GM12892 (cell line): ENCODE results near the gene RFX4.
"Not testable (repeated sequence)": the region's sequence is repeated elsewhere in the genome, so short reads cannot be mapped to it uniquely, and the experiment has no call there.

ENCODE experiments used
- DNase-seq: peaks from one replicate; pipeline ENCODE4 v3.0.0; 2011; ENCODE audit not compliant: insufficient read length
- FAIRE-seq: peaks from 2 replicates; lab custom pipeline; 2011; peaks lifted over from hg19 to GRCh38; lab: Jason Lieb, UNC
- POLR2A ChIP-seq: IDR thresholded peaks from 2 replicates; pipeline ENCODE4 v1.6.1; 2011; ENCODE audit warnings: low read depth, low read length, control low read depth
- POLR2AphosphoS5 ChIP-seq: IDR thresholded peaks from 2 replicates; pipeline ENCODE4 v1.6.1; 2011; ENCODE audit warnings: low read depth, low read length, control low read depth
- TAF1 ChIP-seq: IDR thresholded peaks from 2 replicates; pipeline ENCODE4 v1.6.1; 2011; ENCODE audit warnings: low read depth, mild to moderate bottlenecking, control low read depth, low read length, borderline replicate concordance

RFX4 gene

GRCh38 chr12:106681210-106681609 lies 98.4 kb downstream of the RFX4 start:
- TF ChIP-seq POLR2AphosphoS5, result no peak
- TF ChIP-seq TAF1, result no peak
- TF ChIP-seq POLR2A, result no peak
- FAIRE-seq (no peak), DNase-seq (no peak)

- TF ChIP-seq TAF1 (no peak), POLR2A (no peak), POLR2AphosphoS5 (no peak)
- FAIRE-seq (no peak), DNase-seq (no peak)
Measured at GRCh38 chr12:106682594-106683234, 99.9 kb downstream of the RFX4 start.

DNA sequence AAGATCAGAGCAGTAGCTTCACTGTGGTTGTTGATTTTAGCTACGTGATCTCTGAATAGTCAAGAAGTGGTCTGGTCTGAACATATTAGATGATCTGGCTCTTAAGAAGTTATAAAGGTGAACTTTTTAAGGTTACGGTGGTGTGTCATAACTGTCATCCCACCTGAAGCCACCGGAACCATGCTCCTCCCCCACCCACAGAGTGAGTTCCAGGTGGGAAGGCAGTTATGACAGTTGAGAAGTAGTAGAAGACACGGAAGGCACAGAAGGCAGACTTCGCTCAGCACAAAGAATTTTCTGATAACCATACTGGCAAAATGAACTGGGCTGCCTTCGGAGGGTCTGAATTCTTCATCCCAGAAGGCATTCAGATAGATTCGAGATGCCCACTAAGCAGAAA lies 101.7 kb downstream of the RFX4 start:
- no peak for DNase-seq
- TF ChIP-seq TAF1 (no peak), POLR2AphosphoS5 (no peak), POLR2A (no peak)
- FAIRE-seq, result no peak

DNA sequence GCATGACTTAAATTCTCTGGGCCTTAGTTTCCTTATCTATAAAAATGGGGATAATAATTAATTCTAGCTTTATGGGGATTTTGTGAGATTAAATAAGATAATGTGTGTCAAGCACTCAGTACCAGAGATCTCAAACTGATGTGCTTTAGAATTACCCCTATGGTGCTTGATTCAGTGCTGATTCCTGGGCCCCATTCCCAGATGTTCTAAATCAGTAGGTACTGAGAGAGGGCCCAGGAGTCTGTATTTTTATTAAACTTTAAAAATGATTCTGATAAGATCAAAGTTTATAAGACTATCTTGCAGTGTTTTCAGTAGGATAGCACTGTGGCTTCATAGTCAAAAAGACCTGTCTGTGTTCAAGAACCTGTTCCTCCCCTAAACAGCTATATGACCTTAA lies 102.6 kb downstream of the RFX4 start:
- FAIRE-seq, result no peak
- no peak for DNase-seq
- TF ChIP-seq POLR2A (no peak), TAF1 (no peak), POLR2AphosphoS5 (no peak)

DNA sequence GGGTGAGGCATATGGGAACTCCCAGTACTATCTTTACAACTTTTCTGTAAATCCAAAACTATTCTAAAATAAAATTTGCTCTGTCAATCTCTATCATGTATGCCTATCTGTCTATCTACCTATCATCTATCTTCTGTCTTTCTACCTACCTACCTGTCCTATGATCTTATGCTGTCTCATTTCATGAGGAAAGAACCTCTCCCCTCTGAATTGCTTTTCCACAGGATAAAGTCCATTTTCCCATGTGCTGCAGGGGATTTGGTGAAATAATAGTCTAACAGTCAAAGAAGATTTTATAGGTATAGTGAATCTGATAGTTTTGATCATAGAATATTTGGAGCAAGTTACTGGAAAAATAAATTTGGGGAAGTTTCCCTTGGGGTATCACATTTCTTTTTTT lies 104.9 kb downstream of the RFX4 start:
- no peak for FAIRE-seq
- TF ChIP-seq POLR2AphosphoS5 (no peak), TAF1 (no peak), POLR2A (no peak)
- DNase-seq, result no peak

- no peak for FAIRE-seq
- TF ChIP-seq POLR2AphosphoS5 (no peak), TAF1 (no peak)
- DNase-seq, result no peak
Measured at GRCh38 chr12:106690569-106691305, 107.9 kb downstream of the RFX4 start.

DNA sequence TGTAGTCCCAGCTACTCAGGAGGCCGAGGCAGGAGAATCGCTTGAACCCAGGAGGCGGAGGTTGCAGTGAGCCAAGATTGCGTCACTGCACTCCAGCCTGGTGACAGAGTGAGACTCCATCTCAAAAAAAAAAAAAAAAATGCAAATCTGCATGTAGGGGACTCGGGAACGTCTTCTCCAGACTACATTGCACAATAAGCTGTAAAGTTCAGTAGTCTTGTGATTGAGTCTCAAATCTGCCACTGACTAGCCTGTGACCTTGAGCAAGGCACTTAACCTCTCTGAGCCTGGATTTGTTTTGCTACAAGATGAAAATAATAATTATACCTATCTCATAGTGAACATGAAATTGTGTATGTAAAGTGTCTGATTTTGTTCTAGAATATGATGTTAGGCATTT lies 109.2 kb downstream of the RFX4 start:
- not testable (repeated sequence) for DNase-seq, FAIRE-seq

DNA sequence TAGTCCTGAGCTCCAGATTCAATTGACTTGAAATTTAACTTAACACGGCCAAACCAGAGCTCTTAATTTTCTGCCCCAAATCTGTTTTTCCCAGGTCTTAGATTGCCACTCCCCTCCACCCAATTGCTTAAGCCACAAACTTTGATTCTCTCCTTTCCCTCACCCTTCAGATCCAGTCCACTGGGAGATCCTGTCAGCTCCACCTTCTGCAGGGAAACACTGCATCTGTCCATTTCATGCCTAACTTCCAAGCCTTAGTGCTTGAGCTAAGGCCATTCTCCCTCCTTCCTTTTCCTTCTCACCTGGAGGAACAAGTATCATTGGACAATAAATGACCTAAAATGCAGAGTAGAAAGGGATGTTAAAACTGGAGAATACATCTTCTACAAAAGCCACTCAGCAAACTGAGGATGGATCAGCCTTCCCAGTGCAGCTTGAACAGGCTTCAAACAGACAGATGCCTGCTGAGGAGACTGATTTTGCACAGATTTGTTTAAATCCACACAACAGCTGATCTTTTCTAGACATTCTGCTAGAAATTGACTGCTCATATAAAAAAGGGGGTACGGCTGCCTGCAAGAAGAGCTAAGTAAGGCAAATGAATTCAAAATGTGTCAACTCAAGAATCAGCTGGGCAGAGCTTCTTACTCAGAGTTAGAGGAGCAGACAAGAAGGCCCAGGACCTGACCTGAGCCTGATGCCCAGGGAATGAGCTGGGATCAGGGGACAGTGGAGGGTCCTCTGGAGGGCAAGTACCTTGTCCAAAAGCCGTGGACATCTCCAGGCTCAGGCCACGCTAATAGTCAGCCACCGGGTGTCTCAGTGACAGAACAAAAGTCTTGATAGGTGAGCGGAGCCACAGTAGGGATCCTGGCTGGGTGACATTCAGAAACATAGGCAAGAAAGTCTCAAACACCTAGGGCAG lies 110.4 kb downstream of the RFX4 start:
- no peak for FAIRE-seq
- no peak for DNase-seq
- TF ChIP-seq TAF1 (no peak), POLR2A (no peak), POLR2AphosphoS5 (no peak)

DNA sequence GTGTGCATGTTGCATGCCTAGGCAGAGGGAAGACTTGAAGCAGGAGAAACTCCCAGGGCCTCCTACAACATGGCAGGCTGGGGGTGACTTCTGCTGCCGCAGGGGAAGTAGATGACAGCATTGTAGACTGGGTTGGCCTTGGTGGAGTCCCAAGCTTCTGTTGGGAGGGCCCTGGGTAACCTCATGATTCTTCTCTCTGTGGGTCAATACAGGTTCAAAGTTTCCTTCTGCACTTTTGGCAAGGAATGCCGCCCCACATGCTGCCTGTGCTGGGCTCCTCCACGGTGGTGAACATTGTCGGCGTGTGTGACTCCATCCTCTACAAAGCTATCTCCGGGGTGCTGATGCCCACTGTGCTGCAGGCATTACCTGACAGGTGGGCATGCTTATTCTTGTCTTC lies 113.3 kb downstream of the RFX4 start:
- FAIRE-seq, result no peak
- TF ChIP-seq POLR2AphosphoS5 (no peak), POLR2A (no peak), TAF1 (no peak)
- no peak for DNase-seq

- TF ChIP-seq POLR2AphosphoS5 (no peak), TAF1 (no peak), POLR2A (no peak)
- no peak for DNase-seq
- FAIRE-seq, result no peak
Measured at GRCh38 chr12:106696681-106697417, 114.0 kb downstream of the RFX4 start.

- TF ChIP-seq POLR2A (no peak), POLR2AphosphoS5 (no peak), TAF1 (no peak)
- DNase-seq (no peak), FAIRE-seq (no peak)
Measured at GRCh38 chr12:106704081-106704480, 121.3 kb downstream of the RFX4 start.

DNA sequence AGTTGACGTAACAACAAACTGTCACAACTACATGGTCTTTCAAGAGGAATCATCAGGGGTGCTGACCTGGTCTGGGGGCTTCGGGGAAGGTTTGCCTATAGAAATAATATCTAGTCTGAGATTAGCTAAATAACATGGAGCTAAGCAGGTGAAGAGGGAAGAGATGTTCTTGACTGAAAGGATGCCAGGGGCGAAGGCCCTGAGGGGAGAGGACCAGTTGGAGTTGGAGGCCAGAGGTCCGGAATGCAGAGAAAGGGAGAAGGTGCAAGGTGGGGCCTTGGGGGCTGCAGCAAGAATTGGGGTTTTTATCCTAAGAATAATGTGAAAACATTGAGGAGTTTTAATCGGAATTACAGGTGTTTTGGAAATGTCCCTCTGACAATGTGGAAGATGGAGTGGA lies 123.2 kb downstream of the RFX4 start:
- no peak for TF ChIP-seq POLR2AphosphoS5
- no peak for TF ChIP-seq POLR2A
- TF ChIP-seq TAF1, result no peak
- no peak for FAIRE-seq
- DNase-seq, result no peak
